OCI-LY7 (cell line): ENCODE measurements around the gene IRAK1.

Source experiments
- CTCF ChIP-seq: fragments of 200-600 bp; sonication (generic); conservative IDR thresholded peaks from 2 replicates; pipeline ENCODE4 v1.5.1; 2014; ENCODE audit warnings: mild to moderate bottlenecking, antibody characterized with exemption, low read length, moderate library complexity, mixed read lengths
- EZH2phosphoT487 ChIP-seq: fragments of 200-600 bp; sonication (generic); IDR thresholded peaks from 2 replicates; pipeline ENCODE4 v1.6.1; 2018; ENCODE audit warnings: low read depth, borderline replicate concordance, mild to moderate bottlenecking, mixed run types, antibody characterized with exemption, low read length, moderate library complexity, mixed read lengths

- TF ChIP-seq EZH2phosphoT487 (no peak), CTCF (no peak)
These were observed 52.7 kb downstream of the IRAK1 start for GRCh38 chrX:153966841-153967535.
